HL-60 (cell line): ENCODE results near the gene MYMK.

Source experiments
- DNase-seq, 2 experiments: peaks; one replicate each; pipeline ENCODE4 v3.0.0-alpha.2; 2010 to 2020; ENCODE audit warnings: low read depth in 1 of 2, low spot score in 1 of 2
- H3K27ac ChIP-seq: fragments of 250-450 bp; sonication (Bioruptor Pico); replicated peaks from 2 replicates; pipeline ENCODE4 v1.5.1; 2020; ENCODE audit warnings: mild to moderate bottlenecking, moderate library complexity
- H3K27me3 ChIP-seq: fragments of 250-450 bp; sonication (Bioruptor Pico); 2 replicates; pipeline ENCODE4 v1.5.1; 2021; ENCODE audit warnings: mild to moderate bottlenecking, moderate library complexity; ENCODE audit not compliant: insufficient read depth, poor library complexity, severe bottlenecking
- H3K4me3 ChIP-seq: replicated peaks from 2 replicates; pipeline ENCODE4 v1.5.1; 2011; ENCODE audit warnings: mild to moderate bottlenecking, control low read depth, low read length; ENCODE audit not compliant: insufficient read depth
- CTCF ChIP-seq: IDR thresholded peaks from one replicate; pipeline ENCODE4 v1.5.1; 2011; ENCODE audit warnings: low read length, control low read depth, inconsistent platforms; ENCODE audit not compliant: insufficient read depth
- GABPA ChIP-seq: IDR thresholded peaks from 2 replicates; pipeline ENCODE4 v1.6.1; 2012; ENCODE audit warnings: low read depth
- POLR2AphosphoS5 ChIP-seq: IDR thresholded peaks from 2 replicates; pipeline ENCODE4 v1.6.1; 2012; ENCODE audit warnings: low read depth
- REST ChIP-seq: IDR thresholded peaks from 2 replicates; pipeline ENCODE4 v1.6.1; 2012; ENCODE audit warnings: low read depth; ENCODE audit not compliant: insufficient replicate concordance
- SPI1 ChIP-seq: IDR thresholded peaks from 2 replicates; pipeline ENCODE4 v1.6.1; 2012; ENCODE audit warnings: low read depth, mild to moderate bottlenecking, borderline replicate concordance

MYMK gene

GRCh38 chr9:133510926-133511505, 13.7 kb downstream of the MYMK start:
- no peak overlapping the region for H3K4me3 ChIP-seq
- no peak overlapping the region for H3K27ac ChIP-seq
- peaks cover 15% of the 10 kb centered on the region for H3K27me3 ChIP-seq
- no peak for DNase-seq
- no peak for TF ChIP-seq REST
- no peak for TF ChIP-seq POLR2AphosphoS5
- no peak for TF ChIP-seq SPI1
- TF ChIP-seq CTCF, result no peak
- TF ChIP-seq GABPA, result no peak

GRCh38 chr9:133509179-133510083, 15.3 kb downstream of the MYMK start:
- Histone ChIP-seq H3K4me3 (no peak overlapping the region), H3K27ac (no peak overlapping the region)
- no peak for DNase-seq

GRCh38 chr9:133508046-133508445, 16.7 kb downstream of the MYMK start:
- Histone ChIP-seq H3K27me3 (peaks cover 13% of the 10 kb centered on the region), H3K27ac (no peak overlapping the region), H3K4me3 (no peak overlapping the region)
- TF ChIP-seq CTCF, result no peak
- DNase-seq, result no peak

More at GRCh38 chr9:133509179-133510083, 15.3 kb downstream of the MYMK start:
- peaks cover 13% of the 10 kb centered on the region for H3K27me3 ChIP-seq
- TF ChIP-seq GABPA, result no peak

GRCh38 chr9:133507246-133507965, 17.4 kb downstream of the MYMK start:
- no peak for TF ChIP-seq SPI1
- TF ChIP-seq CTCF, result no peak
- no peak for TF ChIP-seq POLR2AphosphoS5
- TF ChIP-seq GABPA, result no peak
- TF ChIP-seq REST, result no peak
- DNase-seq, result no peak
- Histone ChIP-seq H3K4me3 (no peak overlapping the region), H3K27ac (no peak overlapping the region), H3K27me3 (peaks cover 13% of the 10 kb centered on the region)
